ENCODE measurements around the gene CD69. TPM values are rescaled to one million over a fixed set of nuclear protein-coding genes. Genes with fewer than 3 reads are reported as not detected.

CD69 gene
- total and polyA plus RNA-seq, 2 donors (not counting 3 experiments of a cell fraction or from before 2014, with no cell fraction given): 0.49 to 4.4 TPM

DNA sequence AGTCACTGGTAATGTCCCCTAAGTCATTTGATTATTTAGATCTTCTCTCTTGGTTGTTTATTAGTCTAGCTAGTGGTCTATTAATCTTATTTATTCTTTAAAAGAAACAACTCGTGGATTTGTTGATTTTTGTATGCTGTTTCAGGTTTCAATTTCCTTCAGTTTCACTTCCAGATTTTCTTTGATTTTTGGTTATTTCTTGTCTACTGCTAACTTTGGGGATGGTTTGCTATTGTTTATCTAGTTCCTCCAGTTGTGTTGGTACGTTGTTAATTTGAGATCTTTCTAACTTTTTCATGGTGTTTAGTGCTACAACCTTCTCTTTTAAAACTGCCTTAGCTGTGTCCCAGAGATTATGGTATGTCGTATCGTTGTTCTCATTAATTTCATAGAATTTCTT, 18.5 kb upstream of the CD69 start:
- Histone ChIP-seq H3K9ac (replicated peaks; ENCODE audit: extremely low read depth, insufficient read depth, low read length) (no peak overlapping the region), H4K20me1 (replicated peaks; ENCODE audit: control insufficient read depth, extremely low read depth, insufficient read depth, low read length) (no peaks in the 10 kb centered on the region), H3K36me3 (ENCODE audit: control insufficient read depth in 2 of 2, extremely low read depth in 1 of 2, insufficient read depth in 2 of 2, low read length in 2 of 2) (no peaks in the 10 kb centered on the region), H3K9me1 (replicated peaks; ENCODE audit: control insufficient read depth, extremely low read depth, insufficient read depth, low read length) (no peaks in the 10 kb centered on the region), H3K27ac (ENCODE audit: insufficient read depth, low read depth, low read length) (no peak overlapping the region), H3K4me1 (ENCODE audit: control insufficient read depth, extremely low read depth, insufficient read depth, low read length) (peaks cover 10% of the 10 kb centered on the region), H2AFZ (ENCODE audit: low read depth, low read length) (no peak overlapping the region), H3K4me3 (replicated peaks in 1 of 3; ENCODE audit: insufficient read depth in 1 of 3, low read depth in 1 of 3, low read length in 3 of 3) (no peak overlapping the region), H3K27me3 (ENCODE audit: control insufficient read depth in 2 of 2, insufficient read depth in 2 of 2, low read length in 2 of 2) (no peaks in the 10 kb centered on the region), H3K4me2 (ENCODE audit: insufficient read depth, low read length) (no peak overlapping the region), H3K9me3 (replicated peaks; ENCODE audit: control insufficient read depth, insufficient read depth, low read length) (no peaks in the 10 kb centered on the region), H3K79me2 (ENCODE audit: control insufficient read depth, insufficient read depth, low read length) (no peaks in the 10 kb centered on the region)
- TF ChIP-seq, protein P1, sequence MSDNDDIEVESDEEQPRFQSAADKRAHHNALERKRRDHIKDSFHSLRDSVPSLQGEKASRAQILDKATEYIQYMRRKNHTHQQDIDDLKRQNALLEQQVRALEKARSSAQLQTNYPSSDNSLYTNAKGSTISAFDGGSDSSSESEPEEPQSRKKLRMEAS (IDR thresholded peaks at IDR 0.05; ENCODE audit: insufficient read depth, insufficient read length): no peak
- TF ChIP-seq JUN (IDR thresholded peaks at IDR 0.05; ENCODE audit: borderline replicate concordance, insufficient read depth, insufficient read length, low read depth): no peak
- no peak for TF ChIP-seq EZH2 (IDR thresholded peaks at IDR 0.05; ENCODE audit: borderline replicate concordance, low read depth, low read length, severe bottlenecking)
- TF ChIP-seq POLR2A (IDR thresholded peaks at IDR 0.05; ENCODE audit: low read depth, low read length): no peak
- TF ChIP-seq MYC (IDR thresholded peaks at IDR 0.05; ENCODE audit: low read depth, low read length): no peak
- TF ChIP-seq, protein P2, sequence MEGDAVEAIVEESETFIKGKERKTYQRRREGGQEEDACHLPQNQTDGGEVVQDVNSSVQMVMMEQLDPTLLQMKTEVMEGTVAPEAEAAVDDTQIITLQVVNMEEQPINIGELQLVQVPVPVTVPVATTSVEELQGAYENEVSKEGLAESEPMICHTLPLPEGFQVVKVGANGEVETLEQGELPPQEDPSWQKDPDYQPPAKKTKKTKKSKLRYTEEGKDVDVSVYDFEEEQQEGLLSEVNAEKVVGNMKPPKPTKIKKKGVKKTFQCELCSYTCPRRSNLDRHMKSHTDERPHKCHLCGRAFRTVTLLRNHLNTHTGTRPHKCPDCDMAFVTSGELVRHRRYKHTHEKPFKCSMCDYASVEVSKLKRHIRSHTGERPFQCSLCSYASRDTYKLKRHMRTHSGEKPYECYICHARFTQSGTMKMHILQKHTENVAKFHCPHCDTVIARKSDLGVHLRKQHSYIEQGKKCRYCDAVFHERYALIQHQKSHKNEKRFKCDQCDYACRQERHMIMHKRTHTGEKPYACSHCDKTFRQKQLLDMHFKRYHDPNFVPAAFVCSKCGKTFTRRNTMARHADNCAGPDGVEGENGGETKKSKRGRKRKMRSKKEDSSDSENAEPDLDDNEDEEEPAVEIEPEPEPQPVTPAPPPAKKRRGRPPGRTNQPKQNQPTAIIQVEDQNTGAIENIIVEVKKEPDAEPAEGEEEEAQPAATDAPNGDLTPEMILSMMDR (IDR thresholded peaks at IDR 0.05; ENCODE audit: extremely low read depth in 1 of 2, insufficient read depth in 1 of 2, low read depth in 1 of 2, low read length in 2 of 2): no peak
- TF ChIP-seq FOS (IDR thresholded peaks at IDR 0.05; ENCODE audit: borderline replicate concordance, insufficient read depth, low read length): no peak
- TF ChIP-seq POLR2AphosphoS5 (IDR thresholded peaks at IDR 0.05; ENCODE audit: insufficient read depth, low read depth, low read length): no peak
- dilution Hi-C loops (cut with MboI; ENCODE audit: extremely low pct_ligation_motif_present, low sequenced_read_pairs) (no loop called here), intact Hi-C loops (cut with micrococcal nuclease) (no loop called here)
- no TSS peak for BruUV-seq (replicated peaks)
- POLR2A ChIA-PET: no interaction called here
- DNase-seq (ENCODE audit: low read depth, low spot score) (no peak), FAIRE-seq (peak; percentile 40)
- CTCF ChIA-PET: no interaction called here

Measured in endothelial cell of umbilical vein (primary cell).